ENCODE results near the gene SLC29A3. TPM values are rescaled to one million over a fixed set of nuclear protein-coding genes. Genes with fewer than 3 reads are reported as not detected.
A peak's percentile ranks its signal among the peaks of the same experiment; 100 is the strongest.

The SLC29A3 gene
- total RNA-seq, 2 donors from 2014 or later: 3.2 to 5.9 TPM

- H3K36me3 ChIP-seq: no peaks in the 10 kb centered on the region
- ATAC-seq (ENCODE audit: insufficient number of reproducible peaks, low FRiP score, low read depth): no peak
- no peak for TF ChIP-seq CTCF (IDR thresholded peaks at IDR 0.05)
- no peaks in the 10 kb centered on the region for H3K9me3 ChIP-seq
- peaks cover 5 to 6% of the 10 kb centered on the region in 2 donors for H3K4me1 ChIP-seq (ENCODE audit: control insufficient read depth in 1 of 2, low read depth in 2 of 2)
- DNase-seq (ENCODE audit: low spot score): no peak
- H3K27me3 ChIP-seq (replicated peaks; ENCODE audit: insufficient read depth): no peaks in the 10 kb centered on the region
- H3K4me3 ChIP-seq: no peak overlapping the region
- peak overlapping the region in 1 of 2 donors; percentile 36 for H3K27ac ChIP-seq
Measured at GRCh38 chr10:71378336-71379117, 59.5 kb downstream of the SLC29A3 start.

GRCh38 chr10:71379118-71379766 lies 60.2 kb downstream of the SLC29A3 start:
- H3K27ac ChIP-seq: no peak overlapping the region
- no peaks in the 10 kb centered on the region for H3K27me3 ChIP-seq (replicated peaks; ENCODE audit: insufficient read depth)
- no peak for TF ChIP-seq CTCF (IDR thresholded peaks at IDR 0.05)
- no peaks in the 10 kb centered on the region for H3K9me3 ChIP-seq
- no peak overlapping the region for H3K4me3 ChIP-seq
- H3K4me1 ChIP-seq (ENCODE audit: control insufficient read depth in 1 of 2, low read depth in 2 of 2): peaks cover 5 to 6% of the 10 kb centered on the region in 2 donors
- H3K36me3 ChIP-seq: no peaks in the 10 kb centered on the region
- DNase-seq (ENCODE audit: low spot score) (no peak), ATAC-seq (ENCODE audit: insufficient number of reproducible peaks, low FRiP score, low read depth) (no peak)

- Histone ChIP-seq H3K36me3 (no peaks in the 10 kb centered on the region), H3K27me3 (replicated peaks; ENCODE audit: insufficient read depth) (no peaks in the 10 kb centered on the region), H3K4me3 (no peak overlapping the region), H3K27ac (no peak overlapping the region), H3K9me3 (no peaks in the 10 kb centered on the region), H3K4me1 (ENCODE audit: control insufficient read depth in 1 of 2, low read depth in 2 of 2) (peaks cover 5 to 6% of the 10 kb centered on the region in 2 donors)
- no peak for TF ChIP-seq CTCF (IDR thresholded peaks at IDR 0.05)
- DNase-seq (ENCODE audit: low spot score): no peak
- ATAC-seq (ENCODE audit: insufficient number of reproducible peaks, low FRiP score, low read depth): no peak
Measured at GRCh38 chr10:71380841-71381240, 61.8 kb downstream of the SLC29A3 start.

- Histone ChIP-seq H3K4me1 (ENCODE audit: control insufficient read depth in 1 of 2, low read depth in 2 of 2) (peaks cover 5 to 6% of the 10 kb centered on the region in 2 donors), H3K4me3 (no peak overlapping the region), H3K9me3 (no peaks in the 10 kb centered on the region), H3K36me3 (no peaks in the 10 kb centered on the region), H3K27ac (no peak overlapping the region), H3K27me3 (replicated peaks; ENCODE audit: insufficient read depth) (no peaks in the 10 kb centered on the region)
- no peak for ATAC-seq (ENCODE audit: insufficient number of reproducible peaks, low FRiP score, low read depth)
- no peak for TF ChIP-seq CTCF (IDR thresholded peaks at IDR 0.05)
- no peak for DNase-seq (ENCODE audit: low spot score)
Measured at GRCh38 chr10:71381611-71382010, 62.6 kb downstream of the SLC29A3 start.

- TF ChIP-seq CTCF (IDR thresholded peaks at IDR 0.05): no peak
- ATAC-seq (ENCODE audit: insufficient number of reproducible peaks, low FRiP score, low read depth): no peak
- Histone ChIP-seq H3K27ac (no peak overlapping the region), H3K4me3 (no peak overlapping the region), H3K36me3 (no peaks in the 10 kb centered on the region), H3K27me3 (replicated peaks; ENCODE audit: insufficient read depth) (no peaks in the 10 kb centered on the region), H3K4me1 (ENCODE audit: control insufficient read depth in 1 of 2, low read depth in 2 of 2) (peaks cover under 1 to 3% of the 10 kb centered on the region in 2 donors), H3K9me3 (no peaks in the 10 kb centered on the region)
- DNase-seq (ENCODE audit: low spot score): no peak
Measured at GRCh38 chr10:71382028-71382427, 63.0 kb downstream of the SLC29A3 start.
